Activated CD8-positive, alpha-beta memory T cell treated with anti-CD3 and anti-CD28 coated beads for 48 hours (primary cell): Measurements from ENCODE around the gene RAB33B.
"Not testable (repeated sequence)": the region's sequence is repeated elsewhere in the genome, so short reads cannot be mapped to it uniquely, and the experiment has no call there.

Experiments
- DNase-seq, 3 experiments: peaks; one replicate each; pipeline ENCODE4 v3.0.0-alpha.2; 2020; ENCODE audit warnings: low read depth in 2 of 3, low spot score in 2 of 3

RAB33B gene

GRCh38 chr4:139454111-139455045, at the start of gene RAB33B:
RAB33B (plus strand) TSS chr4:139454121; CDS start chr4:139454196, 75 bp downstream.
- no peak for DNase-seq

GRCh38 chr4:139410312-139410711, 43.6 kb upstream of the RAB33B start:
- no peak for DNase-seq

DNA sequence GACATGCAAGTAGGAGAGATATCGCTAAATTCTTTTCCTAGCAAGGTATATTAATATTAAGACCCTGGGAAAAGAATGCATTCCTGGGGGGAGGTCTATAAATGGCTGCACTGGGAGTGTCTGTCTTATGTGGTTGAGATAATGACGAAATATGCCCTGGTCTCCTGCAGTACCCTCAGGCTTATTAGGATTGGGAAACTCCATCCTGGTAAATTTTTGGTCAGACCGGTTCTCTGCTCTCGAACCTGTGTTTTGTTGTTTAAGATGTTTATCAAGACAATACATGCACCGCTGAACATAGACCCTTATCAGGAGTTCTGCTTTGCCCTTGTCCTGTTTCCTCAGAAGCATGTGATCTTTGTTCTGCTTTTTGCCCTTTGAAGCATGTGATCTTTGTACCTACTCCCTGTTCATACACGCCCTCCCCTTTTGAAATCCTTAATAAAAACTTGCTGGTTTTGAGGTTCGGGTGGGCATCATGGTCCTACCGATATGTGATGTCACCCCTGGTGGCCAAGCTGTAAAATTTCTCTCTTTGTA, 39.2 kb upstream of the RAB33B start:
- not testable (repeated sequence) for DNase-seq

GRCh38 chr4:139416073-139416673, 37.7 kb upstream of the RAB33B start:
- DNase-seq, result no peak

DNA sequence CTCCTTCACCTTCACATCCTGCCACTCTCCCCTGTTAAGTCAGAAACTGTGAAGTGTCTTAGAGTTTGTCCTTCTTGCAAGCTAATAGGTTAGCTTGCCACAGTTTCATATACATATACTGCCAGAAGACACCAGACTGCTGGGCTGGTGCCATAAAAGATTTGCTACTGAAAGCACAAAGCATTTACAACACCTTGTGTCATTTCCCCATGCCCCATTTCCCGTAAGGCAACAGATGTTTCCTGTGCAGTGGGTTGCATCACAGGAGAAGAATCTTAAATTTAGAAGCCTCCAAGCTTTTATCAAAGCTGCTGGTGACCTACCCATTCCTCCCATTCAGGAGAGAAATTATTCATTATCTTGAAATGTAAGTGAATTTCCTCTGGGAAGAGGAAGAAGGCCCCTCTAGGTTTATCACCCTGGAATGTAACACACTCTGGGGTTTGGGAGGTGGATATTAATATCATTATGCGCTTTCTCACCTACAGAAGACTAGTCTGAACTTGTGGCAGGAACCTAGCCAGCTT, 34.5 kb upstream of the RAB33B start:
- DNase-seq, result no peak

DNA sequence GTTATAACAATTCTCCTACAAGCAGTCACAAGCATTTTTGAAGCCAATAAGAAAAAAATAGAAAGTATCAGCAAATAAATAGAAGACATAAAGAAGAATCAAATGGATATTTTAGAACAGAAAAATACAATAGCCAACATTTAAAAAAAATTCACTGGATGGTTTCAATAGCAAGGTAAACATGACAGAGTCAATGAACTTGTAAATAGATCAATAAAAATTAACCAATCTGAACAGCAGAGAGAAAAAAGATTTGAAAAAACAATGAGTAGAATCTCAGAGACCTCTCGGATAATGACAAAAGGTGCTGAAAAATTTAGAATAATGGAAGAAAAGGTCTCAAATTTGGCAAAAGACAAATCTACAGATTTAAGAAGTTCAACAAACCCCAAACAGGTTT, 33.3 kb upstream of the RAB33B start:
- no peak for DNase-seq

DNA sequence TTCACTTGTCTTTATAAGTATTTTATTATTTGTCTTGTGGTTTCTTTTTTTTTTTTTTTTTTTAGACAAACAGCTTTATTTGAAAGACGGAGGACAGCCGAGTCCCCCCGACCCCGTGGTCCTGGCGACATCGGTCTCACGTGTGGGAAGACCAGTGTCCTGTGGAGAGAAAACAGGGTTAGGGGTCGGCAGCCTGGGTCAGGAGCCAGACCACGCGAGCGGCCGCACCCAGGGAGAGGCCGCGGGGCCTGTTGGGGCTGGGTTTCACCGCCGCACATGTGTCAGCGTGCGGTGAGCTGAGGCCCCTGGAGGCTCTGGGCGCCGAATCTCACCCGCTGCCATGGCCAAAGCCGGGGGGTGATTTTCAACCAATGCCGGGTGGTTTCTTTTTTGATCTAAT, 17.8 kb upstream of the RAB33B start:
- no peak for DNase-seq

DNA sequence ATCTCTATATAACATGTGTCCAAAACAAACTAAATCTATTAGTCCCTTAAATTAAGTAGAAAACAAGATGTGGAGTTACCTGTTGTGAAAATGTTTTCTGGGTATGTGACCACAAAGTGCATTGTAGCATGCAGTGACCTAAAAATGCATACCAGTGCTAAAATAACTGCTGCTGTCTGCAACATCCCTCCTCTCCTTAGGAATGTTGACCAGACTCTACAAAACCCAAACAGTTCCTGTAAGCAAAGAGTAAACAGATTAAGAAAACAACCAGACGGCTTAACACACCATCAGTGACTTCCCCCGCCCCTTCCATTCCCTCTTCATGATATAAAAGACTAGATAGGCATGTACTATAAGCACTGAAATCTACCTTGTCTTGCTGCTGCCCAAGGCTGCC, 15.8 kb upstream of the RAB33B start:
- DNase-seq, result no peak

DNA sequence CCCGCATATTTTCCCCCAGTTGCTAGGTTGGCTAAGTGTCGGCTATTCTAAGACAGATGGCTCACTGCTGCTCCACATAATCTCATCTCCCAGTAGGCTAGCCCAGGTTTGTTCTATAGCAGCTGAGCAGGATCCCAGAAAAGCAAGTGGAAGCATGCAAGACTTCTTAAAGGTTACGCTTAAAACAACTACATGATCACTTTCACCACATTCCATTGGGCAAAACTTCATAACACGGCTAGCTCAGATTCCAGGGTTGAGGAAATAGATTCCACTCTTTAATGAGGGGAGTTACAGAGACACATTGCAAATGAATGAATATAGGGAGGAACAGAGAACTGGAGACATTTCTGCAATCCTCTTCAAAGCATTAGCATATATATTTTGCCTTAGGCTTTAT, 12.9 kb upstream of the RAB33B start:
- DNase-seq, result no peak

GRCh38 chr4:139443661-139444060, 10.3 kb upstream of the RAB33B start:
- DNase-seq, result no peak

DNA sequence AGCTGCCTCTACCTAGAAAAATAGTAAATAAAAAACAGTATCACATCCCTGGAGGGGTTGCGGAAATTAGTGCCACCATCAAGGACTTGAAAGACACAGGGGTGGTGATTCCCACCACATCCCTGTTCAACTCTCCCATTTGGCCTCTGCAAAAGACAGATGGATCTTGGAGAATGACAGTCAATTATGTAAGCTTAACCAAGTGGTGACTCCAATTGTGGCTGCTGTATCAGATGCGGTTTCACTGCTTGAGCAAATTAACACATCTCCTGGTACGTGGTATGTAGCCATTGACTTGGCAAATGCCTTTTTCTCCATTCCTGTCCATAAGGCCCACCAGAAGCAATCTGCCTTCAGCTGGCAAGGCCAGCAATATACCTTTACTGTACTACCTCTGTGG, 9.0 kb upstream of the RAB33B start:
- not testable (repeated sequence) for DNase-seq

GRCh38 chr4:139447078-139447477, 6.8 kb upstream of the RAB33B start:
- DNase-seq, result not testable (repeated sequence)

DNA sequence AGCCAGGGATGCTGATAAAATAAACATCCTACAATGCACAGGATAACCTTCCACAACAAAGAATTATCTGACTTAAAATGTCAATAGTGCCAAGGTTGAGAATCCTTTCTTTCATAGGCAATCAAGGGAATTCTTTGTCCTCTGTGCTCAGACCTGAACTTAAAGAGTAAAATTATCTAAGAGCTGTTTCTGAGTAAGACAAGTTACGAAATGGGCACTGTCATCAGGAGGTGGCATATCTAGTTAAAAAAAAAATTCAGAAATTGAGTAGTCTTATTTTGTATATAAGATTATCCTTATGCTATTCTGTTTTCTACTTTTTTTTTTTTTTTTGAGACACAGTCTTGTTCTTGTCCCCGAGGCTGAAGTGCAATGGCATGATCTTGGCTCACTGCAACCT, 3.3 kb upstream of the RAB33B start:
- DNase-seq, result no peak

GRCh38 chr4:139451997-139452396, 1.9 kb upstream of the RAB33B start:
- DNase-seq, result no peak

DNA sequence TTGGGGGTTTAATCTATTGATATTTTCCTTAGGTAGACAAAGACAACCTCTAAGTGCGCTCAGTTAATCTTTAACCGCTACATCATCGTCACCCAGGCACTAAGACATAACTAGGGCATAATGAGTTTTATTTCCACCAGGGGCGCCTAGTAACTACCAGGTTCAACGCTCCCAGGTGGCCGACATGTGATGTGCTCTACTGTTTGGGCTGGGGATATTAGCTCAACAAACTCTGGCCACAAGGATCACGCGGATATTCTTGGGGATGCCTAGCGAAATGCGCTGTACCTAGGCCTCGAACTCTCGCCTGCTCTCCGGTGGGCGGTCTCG, 915 bp upstream of the RAB33B start:
- no peak for DNase-seq

- peak; percentile 88 to 90 (median 89) for DNase-seq
These were observed 380 bp upstream of the RAB33B start for GRCh38 chr4:139453371-139454110.

GRCh38 chr4:139455126-139455538, 1.2 kb downstream of the RAB33B start:
- DNase-seq, result no peak

DNA sequence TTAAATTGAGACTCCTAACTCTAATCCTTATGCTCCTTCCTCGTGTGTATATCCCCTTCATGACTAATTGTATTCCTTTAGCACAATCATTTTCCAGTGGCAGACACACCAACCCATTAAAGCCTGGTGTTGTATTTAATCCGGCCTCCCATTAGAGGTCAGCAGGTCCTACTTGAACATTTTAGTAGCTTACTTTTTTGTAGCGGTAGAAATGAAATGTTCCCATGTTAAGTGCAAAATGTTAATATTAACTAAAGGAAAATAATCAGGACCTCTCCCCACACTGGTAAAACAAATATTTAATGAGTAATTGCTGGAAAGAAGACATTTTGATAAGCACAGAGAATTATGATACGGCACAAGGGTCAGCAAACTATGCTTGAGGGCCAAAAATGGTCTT, 3.4 kb downstream of the RAB33B start:
- DNase-seq, result no peak

- DNase-seq, result no peak
These were observed 4.6 kb downstream of the RAB33B start for GRCh38 chr4:139458543-139458942.

DNA sequence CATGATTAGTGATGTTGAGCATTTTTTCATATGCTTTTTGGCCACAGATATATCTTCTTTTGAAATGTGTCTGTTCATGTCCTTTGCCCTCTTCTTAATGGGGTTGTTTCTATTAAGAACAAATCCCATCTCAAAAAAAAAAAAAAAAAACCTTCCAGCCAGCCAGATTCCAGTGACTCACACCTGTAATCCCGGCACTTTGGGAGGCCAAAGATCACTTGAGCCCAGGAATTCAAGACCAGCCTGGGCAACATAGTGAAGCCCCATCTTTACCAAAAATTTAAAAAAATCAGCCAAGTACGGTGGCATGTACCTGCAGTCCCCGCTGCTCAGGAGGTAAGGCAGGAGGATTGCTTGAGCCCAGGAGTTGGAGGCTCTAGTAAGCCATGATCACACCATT, 5.1 kb downstream of the RAB33B start:
- no peak for DNase-seq

DNA sequence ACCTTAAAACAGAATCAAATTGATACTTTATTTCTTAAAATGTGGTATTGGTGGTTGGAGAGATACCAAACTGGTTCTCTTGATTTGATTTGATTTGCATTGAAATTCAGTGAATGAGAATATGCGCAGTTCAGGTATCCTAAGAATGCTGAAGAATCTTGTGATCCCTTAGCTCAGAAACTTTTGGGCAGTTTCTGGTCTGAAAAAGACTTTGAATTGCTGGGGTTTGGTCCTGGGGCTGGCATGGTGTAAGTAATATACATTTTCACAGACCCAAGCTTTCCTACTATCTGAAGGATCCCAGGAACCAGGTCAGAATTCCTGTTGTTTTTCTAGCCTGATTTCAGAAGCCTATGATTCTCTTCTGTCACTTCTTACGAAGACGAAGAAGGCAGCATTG, 6.6 kb downstream of the RAB33B start:
- no peak for DNase-seq
